GM18868 (cell line): Measurements from ENCODE around the gene HOXA5.

ENCODE experiments used
- ATAC-seq: cut with Tn5 transposase; IDR thresholded peaks from one replicate; pipeline ENCODE4 v1.9.1; 2021; ENCODE audit warnings: mild to moderate bottlenecking, moderate library complexity; ENCODE audit not compliant: unreplicated experiment

HOXA5 gene

GRCh38 chr7:27160546-27161213 is 17.2 kb upstream of the HOXA5 start:
- peak; percentile 53 for ATAC-seq

GRCh38 chr7:27160145-27160545 is 16.7 kb upstream of the HOXA5 start:
- ATAC-seq: peak; percentile 3

GRCh38 chr7:27159266-27160144 is 16.0 kb upstream of the HOXA5 start:
- no peak for ATAC-seq

- no peak for ATAC-seq
Measured at GRCh38 chr7:27158436-27159265, 15.2 kb upstream of the HOXA5 start.

GRCh38 chr7:27157702-27158431 is 14.4 kb upstream of the HOXA5 start:
- no peak for ATAC-seq

GRCh38 chr7:27156916-27157701 is 13.6 kb upstream of the HOXA5 start:
- no peak for ATAC-seq

GRCh38 chr7:27156508-27156898 is 13.0 kb upstream of the HOXA5 start, which contains the start of gene HOXA7:
Gene HOXA7 (minus strand): TSS chr7:27156675. CDS start chr7:27156545, 130 bp downstream.
- no peak for ATAC-seq

GRCh38 chr7:27155816-27156507 is 12.5 kb upstream of the HOXA5 start:
- ATAC-seq: no peak

GRCh38 chr7:27154901-27155815 is 11.7 kb upstream of the HOXA5 start:
- ATAC-seq: no peak

GRCh38 chr7:27154369-27154768 is 10.9 kb upstream of the HOXA5 start:
- no peak for ATAC-seq

- ATAC-seq: no peak
Measured at GRCh38 chr7:27153526-27153925, 10.0 kb upstream of the HOXA5 start.

- no peak for ATAC-seq
Measured at GRCh38 chr7:27152816-27153442, 9.4 kb upstream of the HOXA5 start.

- no peak for ATAC-seq
Measured at GRCh38 chr7:27151931-27152815, 8.7 kb upstream of the HOXA5 start, which contains the start of gene HOXA3. Gene HOXA3 (minus strand): TSS chr7:27152583. CDS start chr7:27110640, 41,943 bp downstream.

- no peak for ATAC-seq
Measured at GRCh38 chr7:27151341-27151930, 8.0 kb upstream of the HOXA5 start.

GRCh38 chr7:27150568-27151340 is 7.3 kb upstream of the HOXA5 start:
- ATAC-seq: peak; percentile 89
